GM18499 (cell line): ENCODE measurements around the gene SLX9.

Experiments
- ATAC-seq: cut with Tn5 transposase; IDR thresholded peaks from one replicate; pipeline ENCODE4 v1.9.1; 2021; ENCODE audit warnings: moderate number of reproducible peaks; ENCODE audit not compliant: insufficient read depth, unreplicated experiment

Gene SLX9

DNA sequence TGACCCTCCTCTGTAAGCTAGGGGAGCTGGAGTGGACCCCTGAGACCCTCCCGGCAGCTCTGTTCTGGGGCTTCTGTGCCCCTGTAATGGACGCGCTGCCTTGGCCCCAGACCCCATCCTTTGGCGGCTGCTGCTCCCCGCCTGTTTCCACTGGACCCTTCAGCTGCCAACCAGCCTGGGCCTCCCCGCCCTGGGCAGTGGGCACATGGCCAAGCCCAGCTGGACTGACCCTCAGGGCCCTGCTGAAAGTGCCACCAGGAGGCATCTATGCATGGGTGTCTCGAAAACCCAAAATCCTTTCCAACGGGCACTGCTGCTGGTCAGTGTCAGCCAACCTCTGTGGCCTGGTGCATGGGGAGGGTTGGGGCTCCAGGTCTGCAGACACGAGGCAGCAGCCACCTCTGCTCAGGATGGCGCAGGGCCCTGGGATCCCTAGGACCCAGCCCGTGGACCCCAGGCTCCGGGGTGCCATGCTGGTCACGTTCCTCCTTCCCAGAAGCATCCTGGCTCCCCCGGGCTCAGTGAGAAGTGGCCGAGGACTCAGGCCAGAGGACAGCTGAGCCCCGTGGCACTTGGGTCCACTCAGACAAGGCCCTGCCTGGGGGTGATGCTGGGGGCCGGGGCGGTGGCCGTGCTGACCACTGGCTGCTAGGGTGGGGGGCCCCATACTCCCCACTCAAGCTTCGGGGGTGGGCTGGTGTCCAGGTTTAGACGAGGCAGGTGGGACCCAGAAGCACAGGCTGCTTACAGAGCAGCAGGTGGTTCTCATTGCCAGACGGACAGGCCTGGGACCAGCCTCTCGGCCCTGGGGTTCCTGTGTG is 46.9 kb downstream of the SLX9 start:
- ATAC-seq: no peak

DNA sequence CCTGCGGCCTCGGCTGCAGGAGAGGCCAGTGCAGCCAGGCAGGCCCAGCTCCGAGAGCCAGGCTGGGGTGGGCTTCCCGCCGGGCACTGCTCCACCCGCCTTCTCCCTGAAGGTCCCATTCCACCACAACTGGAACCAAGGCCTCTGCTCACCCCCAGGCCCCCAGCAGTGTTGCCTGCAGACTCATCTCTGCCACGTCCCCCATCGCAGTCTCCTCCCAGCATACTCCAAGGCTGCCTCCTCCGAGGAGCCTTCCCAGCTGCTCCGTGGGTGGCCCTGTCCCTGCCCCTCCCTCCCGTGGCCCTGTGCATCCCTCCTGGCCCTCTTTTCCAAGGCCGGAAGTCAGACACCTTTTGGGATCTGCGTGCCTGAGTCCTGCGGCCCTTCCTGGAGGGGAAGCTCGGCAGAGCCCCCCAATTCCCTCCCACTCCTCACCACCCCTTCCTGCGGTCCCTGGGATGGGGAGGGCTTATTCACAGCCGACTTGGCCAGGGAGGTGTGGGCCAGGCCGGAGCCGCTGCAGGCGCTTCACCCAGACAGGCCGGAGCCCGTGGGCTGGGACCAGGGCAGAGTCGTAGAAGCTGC is 47.6 kb downstream of the SLX9 start:
- ATAC-seq: no peak

DNA sequence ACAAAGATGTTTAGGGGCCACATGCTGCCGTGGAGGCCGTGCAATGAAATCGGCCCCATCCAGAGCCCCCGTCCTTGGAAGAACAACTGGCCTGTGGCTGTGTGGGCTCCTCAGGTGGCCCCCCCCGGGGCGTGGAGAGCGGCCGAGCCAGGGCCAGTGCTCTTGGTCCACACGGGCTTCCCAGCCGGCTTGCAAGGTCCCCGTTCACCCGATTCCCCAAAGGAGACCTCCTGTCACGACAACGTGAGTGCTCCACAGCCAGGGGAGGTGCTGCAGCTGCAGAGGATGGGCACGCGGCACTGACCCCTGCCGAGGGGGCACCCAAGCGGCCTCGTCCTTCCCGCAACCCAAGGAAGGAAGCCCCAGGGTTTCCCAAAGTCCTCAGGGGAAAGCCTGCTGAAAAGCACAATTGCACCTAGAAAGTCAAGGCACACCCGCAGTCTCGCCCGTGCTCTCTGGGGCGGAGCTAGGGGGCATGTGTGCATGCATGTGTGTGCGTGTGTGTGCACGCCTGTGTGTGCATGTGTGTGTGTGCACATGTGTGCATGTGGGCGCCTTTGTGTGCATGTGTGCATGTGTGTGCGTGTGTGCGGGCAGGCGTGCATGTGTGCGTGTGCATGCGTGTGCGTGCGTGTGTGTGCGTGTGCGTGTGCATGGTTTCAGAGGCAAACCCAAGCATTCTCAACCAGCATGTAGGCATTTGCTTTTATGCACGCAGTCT is 48.2 kb downstream of the SLX9 start:
- no peak for ATAC-seq

DNA sequence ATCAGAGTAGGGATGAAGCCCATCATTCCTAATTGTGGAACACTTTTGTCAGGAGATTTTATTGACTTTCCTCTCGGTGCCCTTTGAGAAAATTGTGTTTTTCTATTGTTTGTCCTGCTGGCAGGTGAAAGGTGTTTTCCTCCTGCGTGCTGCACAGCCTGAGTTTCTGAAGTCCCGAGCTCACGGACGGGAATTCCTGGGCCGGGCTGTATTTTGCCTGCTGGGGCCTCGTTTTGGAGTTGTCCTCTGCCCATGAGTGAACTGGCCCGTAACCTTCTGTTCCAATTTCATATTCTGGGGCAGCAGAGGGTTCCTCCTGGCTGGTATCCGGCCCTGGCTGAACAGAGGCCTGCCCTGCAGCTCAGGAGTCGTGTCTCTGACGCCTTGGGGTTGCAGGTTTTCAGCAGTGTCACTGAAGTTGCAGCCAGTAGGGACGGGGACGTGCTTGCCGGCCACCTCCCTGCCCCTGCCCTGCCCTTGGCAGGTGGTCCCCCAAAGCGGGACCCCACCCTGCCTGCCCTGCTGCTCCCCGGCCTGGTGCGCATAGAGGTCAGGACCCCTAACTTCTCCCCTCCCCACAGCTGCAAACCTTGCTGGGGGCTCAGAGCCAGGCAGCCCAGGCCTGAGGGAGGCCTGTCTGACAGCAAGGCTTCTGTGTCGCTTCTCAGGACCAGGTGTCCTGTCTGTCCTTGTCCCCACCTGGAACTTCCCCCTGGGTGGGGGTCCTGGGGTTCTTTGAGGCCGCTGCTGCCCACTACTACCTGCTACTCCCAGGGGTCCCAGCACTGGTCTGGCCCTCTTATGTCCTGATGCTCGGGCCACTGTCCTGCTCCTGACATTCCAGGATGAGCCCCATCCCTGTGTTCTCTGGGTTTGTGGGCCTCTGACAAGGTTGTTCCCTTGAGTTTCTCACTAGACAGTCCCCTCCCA is 49.0 kb downstream of the SLX9 start:
- no peak for ATAC-seq

DNA sequence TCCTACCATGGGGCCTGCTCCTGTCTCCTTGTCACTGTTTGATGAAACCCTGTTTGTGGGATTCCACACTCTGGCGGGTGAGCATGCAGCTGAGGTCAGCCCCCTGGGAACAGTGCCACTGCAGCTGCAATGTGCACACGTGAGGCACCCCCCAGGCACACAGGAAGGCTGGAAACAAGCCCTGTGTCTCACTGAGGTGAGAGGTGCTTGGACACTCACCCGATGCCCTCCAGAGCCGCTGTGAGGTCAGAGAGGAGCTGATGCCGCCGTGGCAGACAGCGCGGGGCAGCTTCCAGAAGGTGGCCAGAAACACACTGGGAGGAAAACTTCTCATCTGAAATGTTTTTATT is 49.7 kb downstream of the SLX9 start:
- ATAC-seq: no peak

DNA sequence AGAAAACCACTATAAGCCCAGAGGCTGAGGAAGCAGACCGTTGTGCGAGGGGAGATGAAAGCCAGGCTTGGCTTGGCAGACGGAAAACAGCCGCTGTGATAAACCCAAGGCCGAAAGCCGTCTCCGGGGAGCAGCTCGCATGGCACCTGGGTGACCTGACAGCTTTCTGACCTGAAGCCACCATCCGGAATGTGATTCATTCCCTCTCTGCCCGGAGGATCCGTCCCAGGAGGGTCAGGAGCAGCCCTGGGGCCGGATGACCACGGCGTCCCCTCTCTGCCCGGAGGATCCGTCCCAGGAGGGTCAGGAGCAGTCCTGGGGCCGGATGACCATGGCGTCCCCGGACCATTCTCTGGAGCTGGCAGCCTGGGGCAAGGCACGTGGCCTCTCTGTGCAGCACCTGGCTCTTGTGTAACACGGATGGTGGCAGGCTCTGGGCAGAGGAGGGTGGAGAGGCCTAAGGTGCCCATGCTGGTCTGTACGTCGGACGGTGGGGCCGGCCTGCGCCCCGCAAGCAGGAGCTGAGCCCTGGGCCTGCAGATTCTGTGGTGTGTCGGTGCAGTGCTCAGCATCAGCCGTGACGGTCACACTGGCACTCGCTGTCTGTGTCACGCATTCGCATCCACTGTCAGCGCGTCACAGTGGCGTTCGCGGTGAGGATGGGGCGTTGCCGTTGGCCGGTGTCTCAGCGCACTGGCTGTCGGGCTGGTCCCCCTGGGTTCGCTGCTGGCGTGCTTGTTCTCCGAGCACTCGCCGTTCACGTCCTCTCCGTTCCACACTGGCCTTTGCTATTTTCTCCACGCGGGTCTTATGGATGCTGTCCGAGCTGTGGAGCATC is 50.3 kb downstream of the SLX9 start:
- no peak for ATAC-seq

DNA sequence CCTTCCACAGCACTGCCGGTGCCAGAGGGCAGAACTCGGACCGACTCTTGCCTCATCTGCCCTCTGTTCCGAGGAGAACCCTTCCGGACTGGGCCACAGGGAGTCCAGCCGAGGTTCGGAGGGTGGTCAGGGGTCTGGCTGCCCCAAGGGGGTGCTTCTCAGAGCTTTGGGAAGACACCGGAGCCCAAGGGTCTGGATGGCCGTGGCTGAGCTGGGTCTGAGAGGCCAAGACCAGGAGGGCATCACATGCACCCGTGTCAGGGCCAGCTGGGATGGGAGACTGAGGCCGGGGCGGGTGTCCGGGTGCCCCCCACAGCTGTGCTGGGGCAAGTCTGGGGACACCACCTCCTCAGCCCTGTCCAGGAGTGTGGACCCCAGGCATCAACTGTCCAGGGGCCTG is 51.1 kb downstream of the SLX9 start:
- ATAC-seq: no peak

DNA sequence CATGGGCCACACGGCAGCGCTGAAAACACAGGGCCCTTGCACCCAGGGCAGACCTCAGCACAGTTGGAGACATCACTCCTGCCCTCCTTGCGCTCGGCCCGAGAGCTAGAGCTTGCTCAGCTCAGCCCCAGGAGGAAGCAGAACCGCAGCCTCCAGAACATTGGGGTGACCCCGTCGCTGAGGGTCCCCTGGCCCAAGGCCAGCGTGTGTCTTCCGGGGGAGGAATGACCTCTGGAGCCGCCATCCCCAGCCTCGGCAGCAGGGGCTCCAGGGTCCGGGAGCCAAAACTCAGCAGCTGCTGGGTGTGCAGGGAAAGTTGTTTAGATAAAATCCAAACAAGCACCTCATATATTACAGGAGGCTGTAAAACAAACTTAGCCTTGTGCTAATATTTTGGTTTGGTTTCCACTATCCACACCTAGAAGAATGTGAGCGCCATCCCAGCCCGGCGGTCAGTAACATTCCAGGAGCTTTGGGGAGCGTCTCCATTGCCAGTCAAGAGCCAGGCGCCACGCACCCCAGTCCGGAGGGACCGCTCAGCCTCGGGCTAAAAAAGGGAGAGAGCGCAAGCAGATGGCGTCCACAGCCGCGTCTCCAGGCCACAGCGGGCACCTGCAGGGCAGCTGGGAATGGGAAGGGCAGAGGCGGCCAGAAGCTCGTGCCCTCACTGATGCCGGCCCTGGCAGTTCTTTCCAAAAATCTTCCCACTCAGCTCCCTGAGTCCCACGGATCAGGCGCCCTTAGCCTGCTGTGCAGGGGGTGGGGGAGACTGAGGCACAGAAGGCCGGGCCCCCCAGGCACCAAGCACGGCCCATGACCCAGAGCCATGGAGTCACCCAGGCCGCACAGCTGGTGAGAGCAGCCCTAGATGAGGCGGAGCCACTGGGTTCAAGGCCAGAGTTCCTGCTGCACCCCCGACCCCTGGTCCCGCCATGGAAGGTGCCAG is 52.0 kb downstream of the SLX9 start:
- ATAC-seq: no peak

DNA sequence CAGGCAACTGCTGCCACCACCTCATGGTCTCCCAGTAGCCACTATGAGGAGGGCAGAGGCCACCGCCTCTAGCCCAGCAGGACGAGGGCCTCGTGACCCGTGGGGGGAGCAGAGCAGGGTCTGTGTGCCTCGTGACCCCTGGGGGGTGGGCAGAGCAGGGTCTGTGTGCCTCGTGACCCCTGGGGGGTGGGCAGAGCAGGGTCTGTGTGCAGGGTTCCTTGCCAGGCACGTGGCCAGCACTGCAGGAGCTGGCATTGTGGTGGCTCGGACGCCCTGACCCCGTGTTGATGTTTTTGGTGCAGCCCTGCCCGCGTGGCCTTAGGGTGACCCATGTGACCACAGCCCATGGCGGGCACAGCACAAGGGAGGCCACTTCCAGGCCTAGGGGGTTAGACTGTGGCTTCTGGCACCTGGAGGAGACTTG is 52.8 kb downstream of the SLX9 start:
- ATAC-seq: no peak

DNA sequence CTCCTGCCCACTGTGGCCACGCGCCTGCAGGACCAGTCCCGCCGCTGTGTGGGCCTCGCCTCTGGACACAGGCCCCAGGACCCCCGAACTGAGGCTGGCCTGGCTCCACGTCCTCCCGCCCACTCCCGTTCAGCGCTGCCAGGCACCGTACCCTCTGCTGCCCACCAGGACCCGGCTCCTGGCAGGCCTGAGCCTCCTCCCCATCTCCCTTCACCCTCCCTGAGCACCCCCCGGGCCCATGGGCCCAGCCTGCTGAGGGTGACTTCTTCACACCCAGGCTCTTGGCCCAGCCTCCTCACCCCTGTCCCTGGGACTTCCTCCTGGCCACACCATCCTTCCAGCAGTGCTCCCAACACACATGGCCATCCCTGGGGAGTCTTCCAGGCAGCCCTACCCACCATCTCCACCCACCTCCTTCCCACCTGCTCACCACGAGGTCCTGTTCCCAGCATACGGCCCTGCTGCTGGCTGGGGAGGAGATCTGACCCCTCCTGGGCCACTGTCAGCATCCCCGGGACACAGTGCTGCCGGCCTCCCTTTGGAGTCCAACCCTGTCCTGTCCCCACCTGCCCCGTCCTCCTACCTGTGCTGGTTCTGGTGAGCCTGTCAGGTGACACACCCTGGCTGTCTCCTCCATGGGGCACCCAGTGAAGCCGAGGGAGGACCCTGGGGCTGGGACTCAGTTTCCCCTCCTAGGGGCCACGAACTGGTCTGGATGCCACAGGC is 53.7 kb downstream of the SLX9 start:
- no peak for ATAC-seq

DNA sequence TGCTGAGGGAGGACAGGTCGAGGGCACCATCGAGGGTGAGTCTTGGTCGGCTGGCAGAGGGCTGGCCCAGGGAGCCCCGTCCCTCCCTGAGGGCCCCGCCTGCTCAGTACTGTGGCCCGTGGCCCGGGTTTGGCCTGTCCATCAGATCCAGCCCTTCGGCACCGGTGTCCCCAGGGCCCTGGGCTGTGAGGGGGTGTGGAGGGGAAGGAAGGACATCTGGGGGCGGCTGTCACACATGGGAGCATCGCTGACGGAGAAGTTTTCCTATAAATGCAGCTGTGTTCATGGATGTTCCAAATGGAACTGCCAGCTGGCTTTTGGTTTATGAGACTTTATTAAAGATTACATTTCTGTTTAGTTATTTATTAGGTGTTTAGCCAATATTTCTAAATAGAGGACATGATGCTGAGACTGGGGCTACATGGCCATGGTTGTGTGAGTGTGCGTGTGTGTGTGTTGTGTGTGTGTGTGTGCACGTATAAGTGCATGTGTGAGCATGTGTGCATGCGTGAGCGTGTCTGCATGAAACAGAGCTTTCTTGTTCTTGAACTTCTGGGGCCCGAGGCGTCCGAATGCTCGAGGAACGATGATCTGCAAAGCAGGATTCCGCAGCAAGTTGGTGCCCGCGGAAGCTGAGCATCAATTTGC is 54.3 kb downstream of the SLX9 start:
- no peak for ATAC-seq

DNA sequence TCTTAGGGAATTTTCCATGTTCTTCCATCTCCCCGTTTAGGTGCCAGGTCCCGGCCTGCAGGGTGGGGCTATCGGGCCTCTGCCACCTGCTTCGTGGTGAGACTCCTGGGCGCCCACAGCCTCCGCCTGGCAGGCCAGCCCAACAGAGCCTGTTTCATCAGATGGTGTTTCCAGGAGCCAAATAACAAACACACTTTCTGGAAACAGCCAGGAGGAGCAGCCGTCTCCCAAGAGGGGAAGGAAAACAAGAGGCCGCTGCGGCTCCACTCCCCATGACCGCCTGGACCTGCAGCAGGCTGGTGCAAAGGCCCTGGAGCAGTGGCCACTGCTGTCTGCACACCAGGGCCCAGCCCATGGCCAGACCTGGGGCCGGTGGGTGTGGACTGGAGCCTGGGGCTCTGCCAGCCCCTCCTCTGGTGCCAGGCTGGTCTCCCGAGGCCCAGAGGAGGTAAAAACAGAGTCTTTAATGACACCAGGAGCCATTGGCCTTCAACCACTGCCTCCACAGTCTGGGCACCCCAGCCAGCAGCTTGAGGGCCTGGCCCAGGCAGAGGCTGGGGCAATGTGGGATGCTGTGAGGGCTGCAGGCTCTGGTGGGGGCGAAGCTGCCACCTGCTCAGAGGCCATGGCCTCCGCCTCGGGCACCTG is 55.0 kb downstream of the SLX9 start:
- ATAC-seq: no peak

DNA sequence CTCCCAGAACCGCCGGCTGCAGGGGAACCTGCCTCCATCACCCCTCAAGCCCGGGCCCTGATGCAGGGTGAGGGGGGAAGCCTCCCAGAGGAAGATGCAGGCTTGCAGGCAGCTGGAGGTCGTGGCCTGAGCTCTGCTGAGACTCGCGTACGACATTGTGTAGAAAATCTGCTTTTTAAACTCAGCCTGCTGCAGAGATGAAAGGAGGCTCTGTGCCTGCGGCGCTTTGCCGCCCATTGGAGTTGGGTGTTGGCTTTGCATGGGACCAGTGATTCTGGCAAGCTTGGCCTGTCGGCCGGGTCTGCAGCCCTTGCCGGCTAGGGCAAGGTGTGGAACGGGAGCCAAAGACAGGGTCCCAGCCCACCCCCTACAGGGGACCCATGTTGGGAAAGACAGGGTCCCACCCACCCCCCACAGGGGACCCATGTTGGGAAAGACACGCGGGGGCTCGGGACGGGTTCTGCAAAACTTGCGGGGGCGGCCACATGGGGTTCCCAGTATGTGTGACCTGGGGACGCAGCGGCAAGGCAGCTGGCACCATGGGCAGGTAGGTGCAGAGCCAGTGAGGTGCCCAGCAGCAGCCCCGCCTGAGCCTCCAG is 55.6 kb downstream of the SLX9 start:
- ATAC-seq: no peak

DNA sequence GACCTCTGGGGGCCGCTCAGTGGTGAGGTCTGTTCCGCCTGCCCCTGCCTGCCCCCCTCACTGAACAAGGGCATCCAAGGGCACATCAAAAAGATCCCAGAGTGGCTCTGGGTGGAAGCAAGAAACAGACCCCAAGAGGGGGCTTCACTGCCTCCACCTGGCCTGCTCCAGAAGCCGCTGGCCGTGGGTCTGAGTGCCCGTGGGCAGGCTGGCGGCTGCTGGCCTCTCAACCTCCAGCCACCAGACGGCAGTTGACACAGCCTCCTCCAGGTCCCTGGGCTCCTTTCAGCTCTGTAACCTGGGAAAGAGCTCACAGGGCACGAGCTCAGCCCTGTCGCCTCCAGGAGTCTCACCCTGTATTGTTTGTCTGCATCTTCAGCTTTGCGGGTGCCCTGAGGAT is 56.3 kb downstream of the SLX9 start:
- no peak for ATAC-seq

DNA sequence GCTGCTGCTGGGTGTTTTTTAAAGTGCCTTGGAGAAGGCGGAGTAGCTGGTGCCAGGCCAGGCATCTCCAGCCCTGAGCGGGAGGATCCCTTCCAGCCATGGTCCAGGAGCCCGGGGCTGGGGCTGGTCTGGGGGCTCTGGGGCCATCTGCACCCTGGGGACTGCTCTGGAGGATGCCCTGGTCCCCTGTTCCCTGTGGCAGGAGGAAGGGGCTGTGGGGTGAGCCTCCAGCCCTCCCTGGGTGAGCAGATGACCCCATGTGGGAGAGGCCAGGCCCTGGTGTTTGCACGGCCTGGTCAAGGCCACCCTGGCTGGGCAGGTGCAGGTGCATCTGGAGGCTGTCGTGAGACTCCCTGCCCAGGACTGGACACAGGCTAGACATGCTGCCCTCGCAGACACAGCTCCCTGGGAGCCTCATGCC is 56.7 kb downstream of the SLX9 start:
- ATAC-seq: no peak
